HG02970 (cell line): ENCODE data around the gene PER2.

Experiments used
- ATAC-seq: cut with Tn5 transposase; IDR thresholded peaks from one replicate; pipeline ENCODE4 v1.9.1; 2021; ENCODE audit warnings: mild to moderate bottlenecking, moderate library complexity, moderate number of reproducible peaks; ENCODE audit not compliant: unreplicated experiment, low FRiP score

The PER2 gene

DNA sequence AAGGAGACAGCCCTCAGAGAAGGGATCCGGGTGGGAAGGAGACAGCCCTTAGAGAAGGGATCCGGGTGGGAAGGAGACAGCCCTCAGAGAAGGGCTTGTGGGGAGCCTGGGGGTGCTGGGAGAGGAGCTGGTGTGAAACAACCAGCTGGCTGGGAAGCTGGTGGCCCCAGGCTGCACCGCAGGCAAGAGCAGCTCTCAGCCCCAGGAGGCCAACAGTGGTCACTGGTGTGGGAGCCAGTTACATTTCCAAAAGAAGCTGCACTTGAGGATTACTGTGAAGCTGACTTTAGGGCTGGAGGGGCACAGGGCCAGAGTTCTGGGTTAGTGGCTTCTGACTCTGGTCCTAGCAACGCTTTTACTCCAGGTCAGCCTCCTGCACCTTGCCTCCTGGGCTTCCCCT is 51.8 kb downstream of the PER2 start:
- ATAC-seq, result no peak

- ATAC-seq, result no peak
Observed at GRCh38 chr2:238235856-238236255, 52.6 kb downstream of the PER2 start.

DNA sequence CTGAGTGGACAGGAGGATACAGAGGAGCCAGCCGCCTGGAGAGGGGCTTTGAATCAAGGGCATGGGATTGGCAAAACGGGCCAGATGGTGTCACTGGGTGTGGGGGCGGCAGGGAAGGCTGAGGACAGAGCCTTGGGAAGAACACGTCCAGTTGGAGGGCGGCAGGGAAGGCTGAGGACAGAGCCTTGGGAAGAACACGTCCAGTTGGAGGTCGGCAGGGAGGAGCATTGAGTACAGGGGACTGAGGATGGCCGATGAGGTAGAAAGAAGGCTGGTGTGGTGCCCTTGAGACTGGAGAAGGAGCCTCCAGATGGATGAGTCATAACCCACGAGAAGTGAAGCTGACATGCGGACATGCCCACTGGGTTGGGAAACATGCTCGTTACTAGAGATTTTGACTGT is 53.1 kb downstream of the PER2 start:
- no peak for ATAC-seq

DNA sequence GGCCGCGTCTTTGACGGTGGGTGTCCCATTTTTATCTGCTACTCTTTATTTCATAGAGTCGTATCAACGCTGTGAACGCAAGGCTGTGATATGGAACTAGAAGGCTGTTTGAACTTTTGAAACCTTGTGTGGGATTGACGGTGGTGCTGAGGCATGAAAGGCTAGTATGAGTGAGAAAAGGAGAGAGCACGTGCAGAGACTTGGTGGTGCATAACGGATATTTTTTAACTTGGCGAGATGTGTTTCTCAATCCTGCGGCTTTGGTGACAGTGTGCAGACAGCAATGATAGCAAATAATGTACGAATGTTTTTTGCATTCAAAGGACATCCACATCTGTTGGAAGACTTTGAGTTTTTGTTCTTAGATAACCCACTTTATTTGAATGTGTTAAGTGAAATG is 54.8 kb downstream of the PER2 start:
- ATAC-seq, result no peak

DNA sequence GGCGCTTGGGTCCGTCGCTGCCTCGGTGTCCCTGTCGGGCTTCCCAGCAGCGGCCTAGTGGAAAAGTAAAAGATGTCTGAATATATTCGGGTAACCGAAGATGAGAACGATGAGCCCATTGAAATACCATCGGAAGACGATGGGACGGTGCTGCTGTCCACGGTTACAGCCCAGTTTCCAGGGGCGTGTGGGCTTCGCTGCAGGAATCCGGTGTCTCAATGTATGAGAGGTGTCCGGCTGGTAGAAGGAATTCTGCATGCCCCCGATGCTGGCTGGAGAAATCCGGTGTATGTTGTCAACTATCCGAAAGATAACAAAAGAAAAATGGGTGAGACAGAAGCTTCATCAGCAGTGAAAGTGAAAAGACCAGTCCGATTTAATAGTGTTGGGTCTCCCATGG is 56.6 kb downstream of the PER2 start:
- no peak for ATAC-seq

GRCh38 chr2:238231251-238231793 is 57.1 kb downstream of the PER2 start:
- ATAC-seq, result no peak

DNA sequence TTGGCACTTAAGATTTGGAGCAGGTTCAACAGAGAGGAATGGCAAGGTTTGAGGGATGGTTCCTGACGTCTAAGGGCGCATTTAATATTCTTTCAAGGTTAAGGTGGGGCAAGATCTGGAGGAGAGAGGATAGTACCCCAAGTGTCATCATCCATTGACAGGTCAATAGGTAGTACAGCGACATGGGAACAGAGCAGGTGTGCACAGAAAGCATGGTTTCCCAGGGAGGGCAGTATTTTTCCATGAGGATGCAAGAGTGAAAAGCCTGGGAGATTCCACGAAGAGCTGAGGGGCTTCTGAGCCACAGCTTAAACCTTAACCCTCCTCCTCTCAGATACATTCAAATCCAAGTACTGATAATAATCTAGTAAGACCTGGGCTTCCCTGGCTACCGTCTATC is 57.7 kb downstream of the PER2 start:
- no peak for ATAC-seq

- no peak for ATAC-seq
Observed at GRCh38 chr2:238228700-238229099, 59.7 kb downstream of the PER2 start.

GRCh38 chr2:238227587-238228032 is 60.8 kb downstream of the PER2 start:
- ATAC-seq, result no peak

DNA sequence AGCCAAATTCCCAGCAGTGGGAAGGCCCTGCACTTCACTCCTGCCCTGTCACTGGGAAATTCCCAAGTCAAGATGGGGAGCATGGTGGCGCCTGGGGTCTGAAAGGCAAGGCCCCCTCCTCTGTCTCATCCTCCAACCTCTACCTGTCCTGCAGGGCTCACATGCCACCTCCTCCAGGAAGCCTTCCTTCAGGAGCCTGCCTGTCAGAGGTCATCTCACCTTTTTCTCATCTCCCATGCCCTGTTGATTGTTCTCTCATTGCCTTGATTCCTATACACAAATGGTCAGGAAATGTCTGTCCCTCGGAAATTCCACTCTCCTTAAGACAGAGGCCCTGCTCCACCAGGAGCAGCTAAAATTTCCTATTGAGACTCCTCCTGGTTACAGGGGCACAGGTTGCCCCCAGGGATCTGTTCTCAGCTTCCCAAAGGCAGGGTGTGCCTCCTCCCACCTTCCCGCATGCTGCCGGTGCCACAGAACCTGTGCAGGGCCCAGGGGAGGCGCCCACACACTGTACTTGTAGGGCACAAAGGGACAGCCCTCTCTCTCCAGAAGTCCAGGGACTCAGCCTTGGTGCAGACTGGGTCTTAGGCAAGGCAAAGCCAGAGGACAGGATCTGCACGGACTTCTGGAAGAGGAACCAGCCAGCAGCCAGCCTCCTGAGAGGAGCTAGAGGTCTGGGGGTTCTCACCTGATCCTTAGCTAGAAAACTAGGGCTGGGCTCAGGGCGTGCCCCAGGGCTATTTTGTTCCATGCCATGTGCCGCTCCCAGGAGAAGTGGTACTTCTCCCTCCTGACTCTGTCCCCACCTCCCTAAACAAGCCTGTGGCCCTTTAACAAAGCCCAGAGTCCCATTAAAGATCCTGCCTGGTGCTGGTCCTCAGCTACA is 61.5 kb downstream of the PER2 start:
- no peak for ATAC-seq

GRCh38 chr2:238225911-238226697 is 62.3 kb downstream of the PER2 start:
- no peak for ATAC-seq

GRCh38 chr2:238225121-238225520 is 63.3 kb downstream of the PER2 start:
- ATAC-seq, result no peak

DNA sequence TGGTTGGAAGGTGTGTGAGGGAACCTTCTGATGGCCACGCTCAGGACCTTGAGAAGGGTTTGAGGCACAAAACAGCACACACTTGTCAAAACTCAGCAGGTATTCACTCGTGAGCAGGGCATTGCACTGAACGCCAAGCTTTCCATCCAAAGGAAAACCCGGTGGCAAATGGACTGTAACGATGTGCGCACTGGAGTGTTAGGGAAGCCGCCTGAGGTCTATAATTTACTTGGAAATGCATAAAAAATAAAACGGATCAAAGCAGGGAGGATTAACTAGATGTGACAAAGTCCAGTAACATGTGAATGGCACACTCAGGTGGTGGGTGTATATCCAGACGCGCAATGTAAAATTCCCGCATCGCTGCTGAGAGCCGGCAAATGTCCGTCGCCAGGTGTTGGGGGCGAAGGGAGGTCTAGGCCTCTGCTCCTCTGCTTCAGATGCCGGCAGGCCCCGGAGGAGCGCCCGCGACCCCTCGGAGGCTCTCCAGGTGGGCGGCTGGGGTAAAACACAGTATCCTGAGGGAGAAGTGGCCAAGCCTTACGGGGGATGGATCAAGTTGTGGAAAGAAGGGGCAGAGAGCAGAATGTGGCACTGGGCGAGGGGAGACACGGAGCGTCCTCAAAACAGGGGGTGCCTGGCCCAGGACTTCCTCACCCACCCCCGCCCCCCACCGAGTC is 63.9 kb downstream of the PER2 start:
- no peak for ATAC-seq

DNA sequence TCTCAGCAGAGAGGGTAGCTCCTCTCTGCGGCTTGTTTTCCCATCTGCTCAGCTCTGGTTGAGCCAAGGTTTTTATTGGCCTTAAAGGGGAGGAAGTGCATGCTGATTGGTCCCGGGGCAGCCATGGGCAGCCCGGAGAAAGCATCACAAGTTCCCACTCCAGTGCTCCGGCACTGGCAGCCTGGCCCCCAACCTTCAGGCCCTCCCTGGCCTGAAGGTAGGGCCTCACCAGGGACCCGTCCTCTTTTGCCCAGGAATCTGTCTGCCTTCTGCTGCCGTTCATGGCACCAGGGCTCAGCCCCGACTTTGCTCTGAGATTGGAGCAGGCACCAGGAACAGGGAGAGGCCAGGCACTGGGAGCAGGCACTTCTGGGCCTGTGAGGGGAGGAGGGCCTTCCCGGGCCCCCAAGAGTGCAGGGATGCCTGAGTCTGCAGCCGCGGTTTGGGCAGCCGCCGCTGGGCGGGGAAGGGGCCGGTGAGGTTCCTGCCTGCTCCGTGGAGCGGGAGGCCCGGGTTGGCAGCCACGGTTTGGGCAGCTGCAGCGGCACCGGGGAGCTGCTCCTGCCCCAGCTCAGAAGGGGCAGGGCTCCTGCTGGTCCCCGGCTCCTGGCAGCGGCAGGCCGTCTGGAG is 67.4 kb downstream of the PER2 start:
- no peak for ATAC-seq

- no peak for ATAC-seq
Observed at GRCh38 chr2:238220274-238220891, 68.0 kb downstream of the PER2 start.

GRCh38 chr2:238216651-238217184 is 71.7 kb downstream of the PER2 start:
- no peak for ATAC-seq

DNA sequence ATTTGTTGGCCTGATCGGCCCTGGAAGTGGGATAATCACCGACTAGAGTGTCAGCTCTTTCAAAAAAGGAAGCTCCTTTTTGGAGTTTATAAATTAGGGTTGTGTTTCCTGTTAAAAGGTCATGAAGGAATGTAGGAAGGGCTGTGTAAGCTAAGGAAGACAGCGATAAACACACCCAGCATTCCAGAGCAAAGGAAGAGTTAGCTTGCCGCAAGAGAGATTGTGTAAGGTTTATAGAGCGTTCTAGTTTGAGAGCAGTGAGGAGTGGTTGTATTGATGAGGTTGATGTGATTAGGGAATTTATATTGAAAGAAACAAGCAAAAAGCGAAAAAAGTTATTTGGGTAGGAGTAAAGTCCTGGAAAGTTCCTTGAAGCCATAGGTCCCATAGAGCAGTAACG is 81.4 kb downstream of the PER2 start:
- no peak for ATAC-seq

- ATAC-seq, result no peak
Observed at GRCh38 chr2:238203973-238204683, 84.3 kb downstream of the PER2 start.
